GM21529 (cell line): ENCODE results near the gene GAN.
"Not testable (repeated sequence)": the region's sequence is repeated elsewhere in the genome, so short reads cannot be mapped to it uniquely, and the experiment has no call there.

Experiments
- ATAC-seq: cut with Tn5 transposase; IDR thresholded peaks from one replicate; pipeline ENCODE4 v1.9.1; 2021; ENCODE audit not compliant: unreplicated experiment

GAN gene

DNA sequence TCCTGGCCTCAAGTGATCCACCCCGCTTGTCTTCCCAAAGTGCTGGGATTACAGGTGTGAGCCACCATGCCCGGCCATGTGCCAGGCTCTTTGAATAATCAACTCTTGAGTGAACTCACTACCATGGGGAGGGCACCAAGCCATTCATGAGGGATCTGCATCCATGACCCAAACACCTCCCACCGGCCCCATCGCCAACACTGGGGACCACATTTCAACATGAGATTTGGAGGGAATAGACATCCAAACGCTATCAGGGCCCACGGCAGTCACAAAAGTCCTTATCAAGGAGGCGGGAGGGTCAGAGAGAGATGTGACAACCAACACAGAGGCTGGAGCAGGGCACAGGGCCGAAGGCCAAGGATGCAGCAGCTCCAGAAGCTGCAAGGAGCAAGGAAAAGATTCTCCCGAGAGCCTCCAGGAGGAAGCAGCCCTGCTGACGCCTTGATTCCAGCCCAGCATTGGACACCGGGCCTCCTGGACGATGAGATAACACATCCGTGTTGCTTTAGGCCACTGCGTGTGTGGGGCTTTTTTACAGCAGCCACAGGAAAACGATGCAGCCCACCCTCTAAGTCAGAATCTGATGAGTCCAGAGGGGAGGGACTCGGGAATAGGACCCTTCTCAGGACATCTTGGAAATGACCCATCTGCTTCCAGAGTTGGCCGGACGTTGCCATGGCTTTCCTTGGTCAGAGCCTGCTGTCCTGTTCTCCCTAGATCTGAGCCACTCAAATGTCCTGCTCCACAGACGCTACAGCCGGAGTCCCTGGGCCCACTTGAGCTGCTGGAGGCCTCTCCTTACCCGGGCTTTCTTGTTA, 82.5 kb downstream of the GAN start:
- no peak for ATAC-seq

DNA sequence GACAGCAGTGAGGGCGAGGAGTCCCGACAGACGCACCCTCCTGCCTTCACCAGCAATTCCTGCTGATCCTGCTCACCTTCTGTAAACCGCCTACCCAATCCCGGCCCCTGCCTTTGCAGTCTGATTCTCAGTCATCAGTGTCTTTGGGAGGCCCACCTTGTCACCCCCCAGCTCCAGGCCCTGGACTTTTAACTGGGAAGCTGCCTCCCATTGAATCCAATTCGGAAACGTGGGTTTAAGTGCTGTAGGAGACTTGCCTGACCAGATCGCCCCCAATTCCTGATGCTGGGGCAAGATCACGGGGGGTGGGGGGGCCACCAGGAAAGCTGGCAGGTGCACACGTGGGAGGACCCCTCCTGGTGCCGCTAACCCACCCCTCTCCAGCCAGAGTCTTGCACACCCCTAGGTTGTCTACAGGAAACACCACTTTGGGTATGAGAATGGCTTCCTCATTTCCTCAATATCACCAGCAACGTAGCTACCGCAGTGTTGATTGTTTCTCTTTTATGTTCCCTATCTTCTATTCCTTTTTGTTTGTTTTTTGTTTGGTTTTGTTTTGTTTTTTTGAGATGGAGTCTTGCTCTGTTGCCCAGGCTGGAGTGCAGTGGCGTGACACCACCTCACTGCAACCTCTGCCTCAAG, 83.2 kb downstream of the GAN start:
- ATAC-seq, result no peak

DNA sequence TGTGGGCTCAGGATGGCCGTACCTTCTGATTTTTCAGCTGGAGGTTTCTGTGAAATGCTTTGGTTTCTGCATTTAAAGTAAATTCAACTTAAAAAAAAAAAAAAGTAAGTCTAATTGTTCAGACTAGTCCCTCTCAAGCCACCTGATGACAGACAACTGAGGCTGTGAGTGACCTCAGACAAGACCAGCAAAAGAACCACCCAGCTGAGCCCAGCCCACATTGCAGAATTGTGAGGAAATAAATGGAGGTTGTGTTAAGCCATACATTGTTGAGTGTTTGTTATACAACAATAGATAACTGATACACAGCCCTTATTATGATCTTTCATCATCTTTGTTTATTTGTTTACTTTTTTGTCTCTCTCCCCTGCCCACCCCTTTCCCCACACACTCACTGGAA, 85.1 kb downstream of the GAN start:
- no peak for ATAC-seq

DNA sequence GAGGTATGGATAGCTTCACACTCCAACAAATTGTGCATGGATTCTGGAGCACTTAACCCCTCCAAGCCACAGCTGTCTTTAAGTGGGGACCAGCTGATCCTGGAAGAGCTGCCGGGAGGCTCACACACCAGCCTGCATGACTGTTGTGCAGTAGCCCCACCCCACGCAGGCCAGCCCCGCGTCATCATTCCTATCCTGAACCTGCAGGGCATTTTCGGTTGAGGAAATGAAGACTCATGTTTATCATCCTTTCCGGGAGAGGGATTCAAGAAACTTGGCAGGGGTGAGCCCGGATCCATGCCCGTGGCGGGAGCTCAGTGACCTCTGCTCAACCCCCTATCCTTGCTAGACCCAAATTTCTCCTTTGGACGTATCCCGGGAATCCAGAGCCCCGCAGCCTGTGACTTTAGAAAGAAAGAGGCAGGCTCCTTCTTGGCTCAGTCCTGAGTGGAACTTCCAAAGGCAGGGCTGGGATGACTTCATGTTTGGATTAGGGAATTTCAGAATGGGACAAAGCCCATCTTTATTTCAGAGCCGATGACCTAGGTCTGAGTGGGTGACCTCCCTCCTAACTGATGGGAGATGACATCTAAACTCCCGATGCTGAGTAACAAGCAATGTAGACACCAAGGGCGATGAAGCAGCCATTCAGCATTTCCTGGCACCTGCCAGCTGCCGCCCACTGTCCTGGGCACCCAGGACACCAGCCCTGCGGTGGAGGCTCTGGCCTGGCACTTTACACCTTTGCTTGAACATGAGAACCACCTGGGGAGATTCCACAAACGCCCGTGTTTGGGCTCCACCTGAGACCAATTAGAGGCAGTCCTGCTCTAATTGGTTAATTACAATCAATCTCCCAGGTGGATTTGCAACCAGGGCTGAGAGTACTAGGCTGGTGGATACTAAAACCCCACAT, 86.5 kb downstream of the GAN start:
- ATAC-seq, result no peak

DNA sequence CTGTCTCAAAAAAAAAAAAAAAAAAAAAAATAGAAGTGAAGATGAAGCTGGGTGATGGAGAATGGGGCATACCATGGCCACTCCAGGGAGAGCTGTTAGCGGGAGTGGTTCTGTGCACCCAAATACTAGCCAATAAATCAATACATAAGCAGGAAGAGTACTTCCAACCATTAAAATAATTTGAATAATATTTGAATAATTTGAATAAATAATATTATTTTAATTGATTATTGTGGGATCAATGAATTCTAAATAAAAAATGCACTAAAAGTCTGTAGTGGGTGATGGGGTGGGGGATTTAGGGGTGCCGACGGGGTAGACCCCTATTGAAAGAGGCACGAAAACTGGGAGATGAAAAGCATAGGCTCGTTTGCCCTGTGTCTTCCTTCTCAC, 88.4 kb downstream of the GAN start:
- no peak for ATAC-seq

DNA sequence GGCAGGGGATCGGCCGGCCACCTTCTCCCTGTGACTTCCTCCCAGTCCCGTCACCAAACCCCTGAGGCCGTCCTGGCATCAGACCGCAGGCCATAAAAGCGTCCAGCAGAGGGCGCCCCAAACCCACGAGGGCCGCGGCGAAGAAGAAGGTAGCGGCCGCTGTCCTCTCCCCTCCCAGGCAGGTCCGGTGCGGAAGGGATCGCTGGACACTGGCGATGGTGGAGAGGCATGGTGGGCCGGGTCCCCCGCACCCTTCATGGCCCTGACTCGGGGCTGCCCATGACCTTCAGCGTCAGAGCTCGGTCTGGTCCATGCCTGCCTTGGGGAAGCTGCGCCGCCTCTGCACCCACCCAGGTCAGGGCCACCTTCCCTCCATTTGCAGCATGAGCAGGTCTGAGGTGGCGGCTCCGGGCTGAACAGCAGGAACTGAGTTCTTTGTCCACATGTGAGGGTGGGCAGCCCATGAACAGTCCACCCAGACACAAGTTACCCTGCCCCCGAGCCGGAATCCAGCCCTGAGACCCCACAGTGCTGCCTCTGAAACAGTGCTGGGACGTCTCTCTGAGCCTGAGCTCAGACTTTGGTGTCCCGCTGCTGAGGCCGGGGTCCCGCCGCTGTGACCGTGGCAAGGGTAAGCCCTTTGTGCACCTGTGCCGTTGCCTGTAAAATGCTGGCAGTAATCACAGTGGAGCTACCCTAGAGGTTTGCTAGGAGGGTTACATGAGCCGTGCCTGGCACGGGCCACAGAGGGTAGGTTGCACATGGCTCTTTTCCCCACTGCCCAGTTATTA, 89.0 kb downstream of the GAN start:
- peak; percentile 83 for ATAC-seq

DNA sequence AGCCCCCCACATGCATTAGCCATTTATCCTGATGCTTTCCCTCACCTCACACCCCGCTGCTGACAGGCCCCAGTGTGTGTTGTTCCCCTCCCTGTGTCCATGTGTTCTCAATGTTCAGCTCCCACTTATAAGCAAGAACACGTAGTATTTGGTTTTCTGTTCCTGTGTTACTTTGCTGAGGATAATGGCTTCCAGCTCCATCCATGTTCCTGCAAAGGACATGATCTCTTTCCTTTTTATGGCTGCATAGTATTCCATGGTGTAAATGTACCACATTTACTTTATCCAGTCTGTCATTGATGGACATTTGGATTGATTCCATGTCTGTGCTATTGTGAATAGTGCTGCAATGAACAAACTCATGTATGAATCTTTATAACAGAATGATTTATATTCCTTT, 90.2 kb downstream of the GAN start:
- not testable (repeated sequence) for ATAC-seq

DNA sequence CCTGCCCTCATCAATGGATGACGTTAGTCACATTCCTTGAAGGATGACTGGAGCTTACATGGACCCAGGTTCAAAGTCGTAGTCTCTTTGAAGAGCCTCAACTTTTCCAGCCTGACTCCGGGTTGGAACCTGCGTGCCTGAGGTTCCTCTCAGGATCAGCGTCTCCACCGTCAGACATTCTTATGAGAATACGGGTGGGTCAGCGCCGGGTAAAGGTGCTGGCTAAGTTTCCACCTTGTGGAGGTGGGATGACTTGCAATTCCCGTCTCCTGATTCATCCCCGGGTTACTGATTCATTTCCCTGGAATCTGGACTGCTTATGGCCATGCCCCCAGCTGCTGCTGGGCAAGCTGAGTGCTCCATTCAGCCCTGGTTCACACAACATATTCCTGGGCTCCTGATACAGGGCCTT, 90.9 kb downstream of the GAN start:
- no peak for ATAC-seq

DNA sequence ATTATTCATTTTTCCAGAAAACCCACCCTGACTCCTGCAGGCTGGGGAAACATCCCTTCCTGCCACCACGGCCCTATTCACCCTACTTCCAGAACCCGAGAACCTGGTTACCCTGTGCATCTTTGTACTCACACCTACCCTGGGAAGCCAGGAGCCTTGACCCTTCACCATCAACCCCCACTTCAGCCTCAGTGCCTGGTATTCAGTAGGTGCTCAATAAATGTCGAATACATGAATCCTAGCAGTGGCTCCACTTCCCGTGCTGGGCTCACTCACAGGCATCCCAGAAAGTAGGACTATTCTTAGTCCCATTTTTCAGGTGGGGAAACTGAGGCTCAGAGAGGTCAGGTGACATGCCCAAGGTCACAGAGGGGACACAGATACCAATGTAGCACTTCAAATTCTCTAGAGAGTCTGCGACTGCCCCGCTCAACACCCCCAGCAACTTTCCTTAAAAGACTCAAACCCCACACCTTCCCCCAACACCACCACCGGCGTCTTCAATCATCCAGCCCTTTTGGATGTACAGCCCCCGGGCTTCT, 93.7 kb downstream of the GAN start:
- ATAC-seq, result no peak

DNA sequence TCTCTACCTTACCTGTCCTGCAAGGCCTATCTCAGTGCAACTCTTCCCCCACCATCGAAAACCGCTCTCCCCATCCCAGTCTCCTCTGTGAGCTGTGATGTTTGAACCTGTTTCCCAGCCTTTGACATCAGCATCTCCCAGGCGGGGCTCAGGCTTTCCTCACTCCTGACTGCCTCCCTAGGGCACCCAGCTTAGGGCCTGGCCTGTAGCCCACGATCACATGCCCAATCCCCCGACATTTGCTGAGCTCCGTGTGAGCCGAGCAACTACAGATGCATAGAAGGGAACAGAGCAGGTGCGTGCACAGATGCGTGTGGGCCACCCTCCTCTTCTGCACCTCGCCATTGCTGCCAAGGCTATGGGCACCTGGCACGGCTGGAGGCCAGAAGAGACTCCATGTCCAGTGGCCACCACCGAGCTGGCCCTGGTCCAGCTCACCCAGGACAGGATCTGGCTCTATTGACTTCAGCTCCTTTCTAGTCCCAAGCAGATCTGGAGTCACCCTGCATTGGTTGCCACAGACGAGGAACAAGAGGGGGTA, 94.3 kb downstream of the GAN start:
- ATAC-seq, result no peak

DNA sequence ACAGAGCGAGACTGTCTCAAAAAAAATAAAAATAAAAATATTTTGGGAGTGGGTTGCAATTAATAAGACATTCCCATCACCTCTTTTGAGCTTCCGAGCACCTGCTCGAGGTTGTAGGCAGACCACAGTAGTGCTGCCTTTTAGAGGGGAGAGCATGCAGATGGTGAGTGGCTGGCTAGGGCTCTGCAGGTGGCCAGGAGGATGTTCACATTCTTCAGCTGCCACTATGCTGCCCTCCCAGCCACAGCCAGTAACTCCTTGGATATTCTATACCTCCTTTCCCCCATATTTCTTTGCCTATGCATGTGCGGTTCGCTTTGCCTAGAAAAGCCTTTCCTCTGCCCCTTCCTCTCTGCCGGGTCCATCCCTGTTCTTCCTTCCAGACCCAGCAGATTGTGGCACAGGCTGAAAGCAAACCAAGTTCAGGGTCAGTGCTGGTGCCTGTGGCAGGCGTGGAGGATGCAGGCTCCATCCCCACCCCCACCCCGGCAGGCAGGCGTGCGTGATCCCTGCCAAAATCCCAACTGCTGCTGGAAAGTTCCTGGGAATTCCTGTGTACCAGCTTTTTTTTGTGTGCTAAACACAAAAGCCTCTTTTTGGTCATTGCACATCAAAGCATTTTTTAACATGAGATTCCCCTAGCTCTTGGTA, 96.0 kb downstream of the GAN start:
- no peak for ATAC-seq

DNA sequence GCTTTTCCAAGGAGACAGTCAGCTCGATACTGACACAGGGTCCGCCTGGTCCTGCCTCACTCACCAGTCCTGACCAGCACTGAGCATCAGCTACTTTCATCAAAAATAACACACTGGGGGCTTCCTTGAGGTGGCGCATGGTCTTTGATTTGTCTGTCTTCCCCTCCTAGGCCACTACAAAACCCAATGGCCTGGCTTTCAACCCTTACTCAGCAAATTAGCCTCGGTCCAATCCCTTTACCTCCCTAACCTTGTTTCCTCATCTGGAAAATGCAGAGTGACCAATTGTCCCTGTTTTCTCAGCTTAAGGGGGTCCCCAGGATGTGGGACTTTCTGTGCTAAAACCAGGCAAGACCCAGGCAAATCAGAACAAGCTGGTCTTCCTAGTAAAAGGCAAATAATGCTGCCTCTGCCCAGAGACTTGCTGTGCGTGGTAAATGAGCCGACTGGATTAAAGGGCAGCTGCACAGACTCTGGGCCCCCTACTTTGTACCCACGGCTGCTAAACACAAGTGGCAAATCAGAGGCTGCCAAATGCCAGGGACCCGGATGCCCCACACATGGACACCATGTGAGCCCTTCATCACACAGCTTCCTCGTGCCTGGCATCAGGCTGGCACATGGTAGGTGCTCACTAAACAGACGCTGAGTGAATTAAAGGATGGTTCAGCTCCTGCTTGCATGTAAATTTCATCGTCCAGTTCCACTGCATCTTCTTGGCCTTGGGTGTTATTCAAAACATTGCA, 98.7 kb downstream of the GAN start:
- no peak for ATAC-seq

DNA sequence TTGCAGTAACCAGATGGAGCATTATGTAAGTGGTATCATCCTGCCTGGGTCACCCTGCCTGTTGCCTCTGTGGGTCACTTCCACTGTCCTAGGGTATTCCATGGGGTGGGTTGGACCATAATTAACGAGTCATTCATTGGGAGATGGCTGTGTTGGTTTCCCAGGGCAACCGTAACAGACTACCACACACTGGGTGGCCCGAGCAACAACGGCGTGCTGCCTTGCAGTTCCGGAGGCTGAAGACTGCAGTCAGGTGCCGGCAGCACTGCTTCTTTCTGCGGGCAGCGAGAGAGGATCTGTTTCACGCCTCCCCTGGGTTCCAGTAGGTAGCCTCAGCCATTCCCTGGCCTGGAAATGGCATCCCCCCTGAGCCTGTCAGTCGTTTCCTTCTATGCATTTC, 101.0 kb downstream of the GAN start:
- no peak for ATAC-seq

DNA sequence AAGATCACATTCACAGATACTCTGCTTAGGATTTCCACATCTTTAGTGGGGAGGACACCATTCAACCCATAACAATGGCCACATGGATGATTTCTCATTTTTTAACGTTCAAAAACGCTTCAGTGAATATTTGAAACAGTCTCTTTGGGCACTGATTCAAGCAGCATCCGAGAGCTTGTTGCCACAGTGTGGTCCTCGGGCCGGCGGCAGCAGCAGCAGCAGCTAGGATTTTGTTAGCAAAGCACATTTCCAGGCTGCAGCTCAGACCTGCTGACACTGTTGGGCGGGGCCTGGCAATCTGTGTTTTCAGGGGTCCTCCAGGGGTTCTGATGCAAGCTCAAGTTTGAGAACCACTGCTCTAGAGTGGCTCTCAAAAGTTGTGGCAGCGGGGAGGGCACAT, 102.0 kb downstream of the GAN start:
- ATAC-seq, result no peak

DNA sequence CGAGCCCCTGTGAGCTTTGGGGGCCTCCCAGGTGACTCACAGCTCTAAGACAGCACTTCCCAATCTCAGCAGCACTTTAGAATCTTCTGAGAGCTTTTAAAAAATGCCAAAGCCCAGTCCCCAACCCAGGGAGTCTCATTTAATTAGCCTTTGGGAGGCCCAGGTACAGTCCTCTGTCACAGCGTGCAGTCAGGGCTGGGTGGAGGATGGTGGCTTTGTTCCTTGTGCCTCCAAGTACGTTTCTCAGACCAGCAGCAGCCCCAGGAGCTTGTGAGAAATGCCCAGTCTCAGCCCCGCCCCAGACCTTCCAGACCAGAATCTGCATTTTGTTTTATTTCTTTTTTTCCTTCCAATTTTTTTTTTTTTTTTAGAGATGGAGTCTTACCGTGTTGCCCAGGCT, 102.4 kb downstream of the GAN start:
- ATAC-seq, result no peak

DNA sequence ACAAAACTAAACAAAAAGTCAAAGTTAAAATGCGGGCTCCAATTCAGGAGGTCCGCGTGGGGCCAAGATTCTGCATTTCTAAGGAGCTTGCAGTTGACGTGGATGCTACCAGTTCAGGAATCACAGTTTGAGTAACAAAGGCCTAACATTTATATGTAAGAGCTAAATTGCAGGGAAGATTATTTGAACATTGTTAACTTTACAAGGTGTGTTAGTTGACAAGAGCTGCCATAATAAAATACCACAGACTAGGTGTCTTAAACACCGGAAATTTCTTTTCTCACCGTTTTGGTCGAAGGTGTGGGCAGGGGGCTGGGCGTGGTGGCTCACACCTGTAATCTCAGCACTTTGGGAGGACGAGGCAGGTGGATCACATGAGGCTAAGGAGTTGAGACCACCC, 105.0 kb downstream of the GAN start:
- no peak for ATAC-seq

DNA sequence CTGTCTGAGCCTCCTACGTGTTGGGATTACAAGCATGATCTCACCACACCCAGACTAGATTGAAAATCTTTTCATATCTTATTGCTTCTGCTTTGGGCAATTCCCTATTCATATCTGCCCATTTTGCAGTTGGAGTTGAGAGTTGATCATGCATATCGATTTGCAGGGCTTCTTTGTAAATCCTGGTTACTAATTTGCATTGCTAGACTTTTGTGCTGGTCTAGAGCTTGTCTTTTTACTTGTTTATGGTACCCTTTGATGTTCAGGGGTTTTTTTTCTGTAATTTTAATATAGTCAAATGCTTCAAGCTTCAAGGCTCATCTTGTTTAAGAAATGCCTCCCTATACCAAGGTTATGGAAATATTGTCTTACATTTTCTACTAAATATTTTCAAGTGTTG, 106.4 kb downstream of the GAN start:
- no peak for ATAC-seq

DNA sequence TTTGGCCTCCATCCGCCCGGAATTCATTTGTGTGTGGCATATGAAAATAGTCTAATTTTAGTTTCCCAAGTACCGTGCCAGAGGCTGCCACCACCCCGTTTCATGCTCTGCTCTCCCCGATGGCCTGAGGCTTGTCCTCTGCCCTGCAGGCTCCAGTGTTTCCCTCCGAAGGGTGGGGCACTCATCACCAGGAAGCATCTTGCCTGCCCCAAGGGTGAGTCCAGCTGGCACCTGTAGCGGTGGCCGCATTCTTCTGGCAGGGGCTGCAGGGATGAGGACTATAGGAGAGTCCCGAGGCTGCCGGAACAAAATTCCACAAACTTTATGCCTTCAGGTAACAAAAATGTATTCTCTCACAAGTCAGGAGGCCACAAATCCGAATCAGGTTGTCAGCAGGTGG, 106.8 kb downstream of the GAN start:
- ATAC-seq, result no peak

DNA sequence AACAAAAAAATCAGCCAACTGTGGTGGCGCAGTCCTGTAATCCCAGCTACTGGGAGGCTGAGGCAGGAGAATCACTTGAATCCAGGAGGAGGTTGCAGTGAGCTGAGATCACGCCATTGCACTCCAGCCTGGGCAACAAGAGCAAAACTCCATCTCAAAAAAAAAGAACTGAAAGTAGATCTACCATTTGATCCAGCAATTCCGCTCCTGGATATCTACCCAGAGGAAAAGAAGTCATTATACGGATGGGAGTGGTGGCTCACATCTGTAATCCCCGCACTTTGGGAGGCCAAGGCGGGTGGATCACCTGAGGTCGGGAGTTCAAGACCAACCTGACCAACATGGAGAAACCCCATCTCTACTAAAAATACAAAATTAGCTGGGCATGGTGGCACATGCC, 107.4 kb downstream of the GAN start:
- ATAC-seq, result not testable (repeated sequence)
